Right atrium auricular region (tissue), 2 donors: Measurements from ENCODE around the gene ANKRD16. TPM values are rescaled to one million over a fixed set of nuclear protein-coding genes. Genes with fewer than 3 reads are reported as not detected.
"Not testable (repeated sequence)": the region's sequence is repeated elsewhere in the genome, so short reads cannot be mapped to it uniquely, and the experiment has no call there.

Source experiments
- DNase-seq: peaks from one replicate; pipeline ENCODE4 v3.0.0-alpha.2; 2019; ENCODE audit warnings: low spot score
- H3K27ac ChIP-seq, 2 donors: fragments of 200-600 bp; sonication (generic); 1 replicate in 1 of 2; 2 replicates in 1 of 2; pipeline ENCODE4 v1.5.1; 2016 to 2019
- H3K27me3 ChIP-seq, 2 donors: fragments of 200-600 bp; sonication (generic); one replicate each; pipeline versions ENCODE4 v1.5.1 to v1.6.0; 2017 to 2019
- H3K36me3 ChIP-seq: fragments of 200-600 bp; sonication (generic); one replicate; pipeline ENCODE4 v1.5.1; 2016
- H3K4me1 ChIP-seq, 2 donors: fragments of 200-600 bp; sonication (generic); one replicate each; pipeline versions ENCODE4 v1.5.1 to v1.6.0; 2017 to 2019
- H3K4me3 ChIP-seq, 2 donors: fragments of 200-600 bp; sonication (generic); 1 replicate in 1 of 2; 2 replicates in 1 of 2; pipeline ENCODE4 v1.5.1; 2017 to 2019; ENCODE audit warnings: mild to moderate bottlenecking in 1 of 2, moderate library complexity in 1 of 2
- H3K9me3 ChIP-seq, 2 donors: fragments of 200-600 bp; sonication (generic); one replicate each; pipeline ENCODE4 v1.5.1; 2019
- CTCF ChIP-seq, 2 donors: fragments of 200-600 bp; sonication (generic); IDR thresholded peaks; one replicate each; pipeline ENCODE4 v1.5.1; 2019; ENCODE audit warnings: antibody characterized with exemption in 2 of 2
- total RNA-seq, 2 donors: library from RNA; depleted of rRNA; stranded (reverse); fragments of >200 nt; gene quantifications; one replicate each; pipeline ENCODE4 v1.1.0, GENCODE V29; 2016

The ANKRD16 gene
- total RNA-seq, 2 donors from 2014 or later: 1.9 to 3.5 TPM

GRCh38 chr10:5862360-5862961, 27.2 kb downstream of the ANKRD16 start:
- H3K27ac ChIP-seq: no peak overlapping the region
- H3K36me3 ChIP-seq: no peaks in the 10 kb centered on the region
- no peak for TF ChIP-seq CTCF (IDR thresholded peaks at IDR 0.05)
- H3K4me1 ChIP-seq: no peaks in the 10 kb centered on the region
- H3K9me3 ChIP-seq: no peaks in the 10 kb centered on the region
- DNase-seq: no peak
- H3K4me3 ChIP-seq: no peak overlapping the region
- H3K27me3 ChIP-seq: no peaks in the 10 kb centered on the region

- Histone ChIP-seq H3K4me3 (no peak overlapping the region), H3K9me3 (no peaks in the 10 kb centered on the region), H3K4me1 (no peaks in the 10 kb centered on the region), H3K36me3 (no peaks in the 10 kb centered on the region), H3K27ac (no peak overlapping the region), H3K27me3 (no peaks in the 10 kb centered on the region)
- TF ChIP-seq CTCF (IDR thresholded peaks at IDR 0.05): no peak
- DNase-seq: no peak
These were observed 29.6 kb downstream of the ANKRD16 start for GRCh38 chr10:5860066-5860465.

GRCh38 chr10:5858811-5859210, 30.9 kb downstream of the ANKRD16 start:
- Histone ChIP-seq H3K27me3 (no peaks in the 10 kb centered on the region), H3K9me3 (no peaks in the 10 kb centered on the region), H3K4me3 (no peak overlapping the region), H3K4me1 (no peaks in the 10 kb centered on the region), H3K27ac (no peak overlapping the region), H3K36me3 (no peaks in the 10 kb centered on the region)
- no peak for TF ChIP-seq CTCF (IDR thresholded peaks at IDR 0.05)
- no peak for DNase-seq

GRCh38 chr10:5856701-5857004, 33.0 kb downstream of the ANKRD16 start:
- Histone ChIP-seq H3K27ac (no peak overlapping the region), H3K4me3 (no peak overlapping the region), H3K9me3 (no peaks in the 10 kb centered on the region), H3K4me1 (no peaks in the 10 kb centered on the region), H3K27me3 (no peaks in the 10 kb centered on the region), H3K36me3 (no peaks in the 10 kb centered on the region)
- no peak for DNase-seq
- no peak for TF ChIP-seq CTCF (IDR thresholded peaks at IDR 0.05)

GRCh38 chr10:5855979-5856700, 33.6 kb downstream of the ANKRD16 start:
- no peaks in the 10 kb centered on the region for H3K27me3 ChIP-seq
- no peaks in the 10 kb centered on the region for H3K9me3 ChIP-seq
- H3K4me3 ChIP-seq: no peak overlapping the region
- H3K36me3 ChIP-seq: no peaks in the 10 kb centered on the region
- H3K4me1 ChIP-seq: no peaks in the 10 kb centered on the region
- TF ChIP-seq CTCF (IDR thresholded peaks at IDR 0.05): no peak
- DNase-seq: no peak
- no peak overlapping the region for H3K27ac ChIP-seq

GRCh38 chr10:5854131-5854475, 35.6 kb downstream of the ANKRD16 start:
- no peaks in the 10 kb centered on the region for H3K4me1 ChIP-seq
- no peak overlapping the region for H3K27ac ChIP-seq
- no peak overlapping the region for H3K4me3 ChIP-seq
- no peaks in the 10 kb centered on the region for H3K27me3 ChIP-seq
- no peak for DNase-seq
- no peak for TF ChIP-seq CTCF (IDR thresholded peaks at IDR 0.05)
- H3K9me3 ChIP-seq: no peaks in the 10 kb centered on the region
- H3K36me3 ChIP-seq: no peaks in the 10 kb centered on the region

- H3K36me3 ChIP-seq, H3K9me3 ChIP-seq, H3K4me3 ChIP-seq, H3K27me3 ChIP-seq, DNase-seq: not testable (repeated sequence)
- Histone ChIP-seq H3K27ac (peak overlapping the region in 1 of 2 donors; percentile 24), H3K4me1 (peaks cover 0 to 14% of the 10 kb centered on the region in 2 donors)
These were observed 43.0 kb downstream of the ANKRD16 start for GRCh38 chr10:5846667-5847066.
